BJ (cell line): ENCODE results near the gene FAM181A. TPM values are rescaled to one million over a fixed set of nuclear protein-coding genes. Genes with fewer than 3 reads are reported as not detected.

Experiments used
- CTCF ChIA-PET: fragments of 350-600 bp; formaldehyde crosslinking; extraction: SDS; loops from one replicate; lab custom pipeline; 2021; ENCODE audit warnings: antibody characterized with exemption, inconsistent platforms; lab: Yijun Ruan, JAX
- POLR2A ChIA-PET: fragments of 300-600 bp; sonication (Branson Sonifier 250); formaldehyde crosslinking; extraction: SDS; loops from one replicate; lab custom pipeline; 2021; ENCODE audit warnings: antibody characterized with exemption; lab: Charles Lee
- DNase-seq: peaks from one replicate; pipeline ENCODE4 v3.0.0-alpha.2; 2011; ENCODE audit warnings: low read depth
- H3K27me3 ChIP-seq: 2 replicates; pipeline ENCODE4 v1.6.0; 2011; ENCODE audit warnings: low read length; ENCODE audit not compliant: control insufficient read depth, insufficient read depth
- H3K36me3 ChIP-seq: 2 replicates; pipeline ENCODE4 v1.5.1; 2011; ENCODE audit warnings: low read length; ENCODE audit not compliant: control insufficient read depth, insufficient read depth
- H3K4me3 ChIP-seq: 2 replicates; pipeline ENCODE4 v1.5.1; 2011; ENCODE audit warnings: low read depth, mild to moderate bottlenecking, control low read depth, low read length
- polyA plus RNA-seq: library from polyadenylated mRNA; depleted of rRNA; stranded (reverse); fragments of >200 nt; gene quantifications from 2 replicates; pipeline ENCODE4 v1.2.3, GENCODE V29; 2011
- TF ChIP-seq, protein P1 (sequence below): IDR thresholded peaks from 2 replicates; pipeline ENCODE4 v1.5.1; 2011; ENCODE audit warnings: low read depth, mild to moderate bottlenecking, control low read depth, inconsistent platforms, low read length, moderate library complexity; ENCODE audit not compliant: insufficient read depth

FAM181A gene
- polyA plus RNA-seq, 1 experiment = not detected

DNA sequence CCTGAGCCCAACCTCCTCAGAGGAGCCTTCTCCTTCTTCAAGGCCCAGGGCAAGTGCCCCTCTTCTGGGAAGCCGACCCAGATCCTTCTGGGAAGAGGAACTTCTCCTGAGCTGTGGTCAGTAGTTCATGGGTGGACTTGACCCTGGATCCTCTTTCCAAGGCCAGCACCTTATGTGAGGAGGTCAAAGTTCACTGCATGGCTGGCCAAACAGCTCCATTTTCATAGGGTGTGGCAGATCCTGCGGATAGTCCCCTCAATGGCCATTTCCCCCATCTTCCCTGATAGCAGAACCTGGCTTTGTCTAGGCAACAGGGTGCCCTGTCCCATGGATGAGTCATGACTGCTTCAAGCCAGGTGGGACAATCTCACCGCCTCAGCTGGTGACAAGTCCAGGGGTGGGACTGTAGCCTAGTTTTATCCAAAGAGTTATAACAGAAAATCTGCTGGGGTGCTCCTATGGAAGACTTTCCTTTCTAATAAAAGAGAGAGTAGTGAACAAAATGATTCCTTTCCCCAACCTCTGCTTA lies 38.9 kb downstream of the FAM181A start:
- CTCF ChIA-PET = interaction anchor here (0.8 to 2.4 kb wide), 3 partner anchors 26 to 35 kb away, joined by 3 to 15 read pairs (median 9); no protein-coding TSS in a partner anchor
- Histone ChIP-seq H3K4me3 (no peak overlapping the region), H3K27me3 (no peaks in the 10 kb centered on the region), H3K36me3 (no peaks in the 10 kb centered on the region)
- DNase-seq = no peak
- POLR2A ChIA-PET = no interaction called here
- TF ChIP-seq, protein P1, sequence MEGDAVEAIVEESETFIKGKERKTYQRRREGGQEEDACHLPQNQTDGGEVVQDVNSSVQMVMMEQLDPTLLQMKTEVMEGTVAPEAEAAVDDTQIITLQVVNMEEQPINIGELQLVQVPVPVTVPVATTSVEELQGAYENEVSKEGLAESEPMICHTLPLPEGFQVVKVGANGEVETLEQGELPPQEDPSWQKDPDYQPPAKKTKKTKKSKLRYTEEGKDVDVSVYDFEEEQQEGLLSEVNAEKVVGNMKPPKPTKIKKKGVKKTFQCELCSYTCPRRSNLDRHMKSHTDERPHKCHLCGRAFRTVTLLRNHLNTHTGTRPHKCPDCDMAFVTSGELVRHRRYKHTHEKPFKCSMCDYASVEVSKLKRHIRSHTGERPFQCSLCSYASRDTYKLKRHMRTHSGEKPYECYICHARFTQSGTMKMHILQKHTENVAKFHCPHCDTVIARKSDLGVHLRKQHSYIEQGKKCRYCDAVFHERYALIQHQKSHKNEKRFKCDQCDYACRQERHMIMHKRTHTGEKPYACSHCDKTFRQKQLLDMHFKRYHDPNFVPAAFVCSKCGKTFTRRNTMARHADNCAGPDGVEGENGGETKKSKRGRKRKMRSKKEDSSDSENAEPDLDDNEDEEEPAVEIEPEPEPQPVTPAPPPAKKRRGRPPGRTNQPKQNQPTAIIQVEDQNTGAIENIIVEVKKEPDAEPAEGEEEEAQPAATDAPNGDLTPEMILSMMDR = no peak

DNA sequence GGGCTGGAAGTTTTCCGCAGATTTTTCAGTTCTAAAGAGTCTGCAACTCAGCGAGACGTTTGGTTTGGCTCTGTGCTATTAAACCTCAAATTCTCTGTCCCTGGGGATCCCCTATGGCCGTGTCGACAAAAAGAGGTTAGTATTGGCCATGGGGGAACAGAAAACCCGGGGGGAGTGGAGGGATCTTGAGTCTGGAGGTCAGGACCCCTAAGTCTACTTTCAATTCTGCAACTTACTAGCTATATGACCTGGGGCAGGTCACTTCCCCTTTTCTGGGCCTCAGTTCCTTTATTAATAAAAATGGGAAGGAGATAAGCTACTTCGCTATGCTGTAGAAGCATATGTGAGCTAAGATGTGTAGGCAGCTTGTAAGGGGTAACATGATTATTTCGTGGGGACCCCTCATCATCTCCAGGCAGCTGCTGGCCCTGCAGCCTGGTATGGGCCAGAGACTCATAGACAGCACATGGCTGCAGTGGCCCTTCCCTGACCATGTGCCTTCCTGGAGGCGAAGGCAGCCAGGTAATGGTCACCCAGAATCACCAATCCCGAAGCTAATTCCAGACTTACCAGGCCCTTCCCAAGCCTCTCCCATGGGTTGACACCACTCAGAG lies 40.6 kb downstream of the FAM181A start:
- Histone ChIP-seq H3K4me3 (no peak overlapping the region), H3K36me3 (no peaks in the 10 kb centered on the region), H3K27me3 (peaks cover 1% of the 10 kb centered on the region; the same call in 1 of the 2 replicates)
- ChIA-PET CTCF (interaction anchor here (1.0 to 2.9 kb wide), 3 partner anchors 17 to 169 kb away, joined by 3 to 16 read pairs (median 6); no protein-coding TSS in a partner anchor), POLR2A (no interaction called here)
- TF ChIP-seq, protein P1 = no peak
- DNase-seq = no peak

DNA sequence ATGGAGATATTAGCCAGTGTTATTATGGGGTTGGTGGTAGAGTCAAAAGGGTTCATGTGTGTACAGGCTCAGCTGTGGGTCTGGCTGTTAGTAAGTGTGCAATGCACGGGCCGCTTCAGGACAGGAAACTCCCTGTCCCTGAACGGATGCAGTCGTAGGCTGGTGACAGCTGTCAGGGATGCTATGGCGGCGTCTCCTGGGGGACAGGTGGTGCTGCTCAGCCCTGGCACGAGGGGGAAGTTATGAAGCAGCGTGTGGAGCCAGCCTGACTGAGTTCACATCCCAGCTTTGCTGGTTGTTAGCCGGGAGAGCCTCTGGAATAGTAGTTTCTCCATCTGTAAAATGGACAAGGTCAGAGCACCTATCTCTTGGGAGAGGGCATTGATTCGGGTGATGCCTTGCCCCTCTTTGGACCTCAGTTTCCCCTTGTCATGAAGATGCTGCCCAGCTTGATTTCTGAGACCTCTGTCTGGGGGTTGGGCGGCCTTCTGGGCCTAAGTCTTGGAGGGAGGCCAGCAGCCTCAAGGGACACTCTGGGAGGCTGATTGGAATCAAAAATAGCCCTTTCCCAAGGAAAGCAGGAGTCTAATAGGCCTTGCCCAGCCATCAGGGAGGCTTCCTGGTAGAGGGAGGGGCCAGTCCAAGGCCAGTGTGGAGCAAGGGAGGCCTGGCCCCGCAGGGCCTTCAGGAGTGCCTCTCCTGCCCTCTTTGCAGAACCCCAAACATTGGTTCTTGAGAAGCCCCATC lies 42.1 kb downstream of the FAM181A start:
- CTCF ChIA-PET = interaction anchor here (1.1 to 2.9 kb wide), 3 partner anchors 25 to 32 kb away, joined by 4 to 16 read pairs (median 5); no protein-coding TSS in a partner anchor
- TF ChIP-seq, protein P1 = no peak
- no peak for DNase-seq

DNA sequence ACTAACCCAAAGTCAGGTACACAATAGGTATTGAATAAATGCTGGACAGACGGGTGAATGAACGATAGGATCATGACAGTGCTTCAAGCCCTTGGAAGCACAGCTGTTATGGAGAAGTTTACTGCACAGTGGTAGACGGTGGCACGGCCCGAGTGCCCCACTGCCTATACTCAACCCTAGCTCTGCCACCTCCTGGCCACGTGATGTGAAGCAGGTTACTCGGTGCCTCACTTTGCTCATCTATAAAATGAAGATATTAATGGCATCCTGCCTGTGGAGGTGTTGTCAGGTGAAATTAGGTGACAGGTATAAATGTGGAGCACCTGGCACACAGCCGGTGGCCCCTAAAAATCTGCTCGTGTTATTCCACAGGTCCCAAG lies 43.4 kb downstream of the FAM181A start:
- Histone ChIP-seq H3K4me3 (no peak overlapping the region), H3K27me3 (peaks cover 3% of the 10 kb centered on the region; the same call in 1 of the 2 replicates), H3K36me3 (no peaks in the 10 kb centered on the region)
- TF ChIP-seq, protein P1 = peak; percentile 27; the same call in 1 of the 2 replicates
- DNase-seq = no peak
- ChIA-PET POLR2A (no interaction called here), CTCF (interaction anchor here (0.8 to 2.3 kb wide), 7 partner anchors 15 to 34 kb away, joined by 3 to 22 read pairs (median 5); no protein-coding TSS in a partner anchor)

More for the DNA sequence above, 42.1 kb downstream of the FAM181A start:
- Histone ChIP-seq H3K27me3 (peaks cover 3% of the 10 kb centered on the region; the same call in 1 of the 2 replicates), H3K4me3 (no peak overlapping the region), H3K36me3 (no peaks in the 10 kb centered on the region)
- POLR2A ChIA-PET = no interaction called here
